ENCODE data around the gene E4F1.
"Not testable (repeated sequence)": the region's sequence is repeated elsewhere in the genome, so short reads cannot be mapped to it uniquely, and the experiment has no call there.

E4F1 gene

DNA sequence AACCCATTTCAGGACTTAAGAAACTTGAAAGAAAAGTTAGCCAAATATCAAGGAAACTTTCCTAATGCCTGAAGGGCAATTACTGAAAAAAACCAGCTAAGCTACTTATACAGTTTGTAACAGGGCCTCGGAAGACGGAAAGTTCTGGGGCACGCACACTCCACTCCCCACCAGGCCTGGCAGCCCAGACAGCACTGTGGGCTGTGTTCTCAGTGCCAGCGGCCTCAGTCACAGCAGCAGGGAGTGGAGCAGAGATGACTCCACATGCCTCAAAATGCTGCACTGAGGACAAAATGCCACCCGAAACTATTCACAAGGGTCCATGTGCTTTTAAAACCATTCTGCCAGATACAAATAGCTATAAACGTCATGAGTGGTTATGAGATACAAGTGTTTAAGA is 34.3 kb downstream of the E4F1 start:
- no peak for TF ChIP-seq CTCF (IDR thresholded peaks at IDR 0.05; ENCODE audit: low read length, missing control alignments)
- H3K4me3 ChIP-seq (replicated peaks; ENCODE audit: low read depth, low read length), result no peak overlapping the region

GRCh38 chr16:2258530-2258929 is 35.1 kb downstream of the E4F1 start:
- DNase-seq (ENCODE audit: low read depth), result not testable (repeated sequence)

More for the DNA sequence above, 34.3 kb downstream of the E4F1 start:
- no peak for DNase-seq (ENCODE audit: low read depth)

GRCh38 chr16:2260250-2260649 is 36.9 kb downstream of the E4F1 start:
- no peak for DNase-seq (ENCODE audit: low read depth)
- TF ChIP-seq CTCF (IDR thresholded peaks at IDR 0.05; ENCODE audit: low read length, missing control alignments), result no peak
- no peak overlapping the region for H3K4me3 ChIP-seq (replicated peaks; ENCODE audit: low read depth, low read length)

More at GRCh38 chr16:2258530-2258929, 35.1 kb downstream of the E4F1 start:
- H3K4me3 ChIP-seq (replicated peaks; ENCODE audit: low read depth, low read length), result not testable (repeated sequence)

DNA sequence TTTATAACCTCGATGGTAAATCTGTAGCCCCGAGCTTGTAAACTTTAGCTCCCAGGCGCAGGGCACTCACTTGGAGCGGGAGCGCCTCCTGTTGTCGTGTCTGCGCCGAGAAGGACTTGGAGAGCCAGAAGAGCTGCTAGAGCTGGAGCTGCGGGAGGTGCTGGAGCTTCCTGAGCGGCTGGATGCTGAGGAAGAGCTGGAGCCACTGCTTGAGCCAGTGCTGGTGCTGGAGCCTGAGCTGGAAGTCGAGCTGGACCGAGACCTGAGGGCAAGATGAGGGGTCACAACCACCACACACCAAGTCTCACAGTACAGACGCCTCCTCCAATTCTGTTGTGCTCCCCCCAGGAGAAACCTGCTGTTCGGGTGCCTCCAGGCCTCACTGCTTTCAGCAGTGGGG is 39.6 kb downstream of the E4F1 start:
- DNase-seq (ENCODE audit: low read depth); H3K4me3 ChIP-seq (replicated peaks; ENCODE audit: low read depth, low read length): not testable (repeated sequence)

DNA sequence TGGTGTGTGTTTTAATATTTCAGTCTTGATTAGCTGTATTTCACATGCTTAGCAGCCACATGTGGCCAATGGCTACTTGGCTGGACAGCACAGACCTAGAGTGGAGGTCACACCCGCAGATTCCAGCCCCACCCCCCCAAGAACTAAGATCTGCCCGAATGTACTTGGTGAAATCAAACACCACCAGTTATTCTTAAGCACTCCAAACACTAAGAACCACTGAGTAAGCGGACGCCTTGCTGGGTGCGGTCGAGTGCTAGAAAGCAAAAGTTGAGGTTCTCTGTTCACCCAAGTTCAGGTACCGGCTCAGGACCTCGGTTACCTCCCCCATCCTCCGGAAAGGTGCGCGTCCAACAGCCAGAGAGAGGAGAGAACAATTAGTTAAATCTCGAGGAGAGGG is 43.5 kb downstream of the E4F1 start:
- peak overlapping the region; percentile 88 for H3K4me3 ChIP-seq (replicated peaks; ENCODE audit: low read depth, low read length)
- DNase-seq (ENCODE audit: low read depth), result peak; percentile 7

GRCh38 chr16:2267505-2267912 is 44.1 kb downstream of the E4F1 start:
- peak overlapping the region; percentile 88 for H3K4me3 ChIP-seq (replicated peaks; ENCODE audit: low read depth, low read length)
- DNase-seq (ENCODE audit: low read depth), result not testable (repeated sequence)

- DNase-seq (ENCODE audit: low read depth), result peak; percentile 96
- H3K4me3 ChIP-seq (replicated peaks; ENCODE audit: low read depth, low read length), result peak within 1 kb of the TSS; percentile 88
- no peak for TF ChIP-seq CTCF (IDR thresholded peaks at IDR 0.05; ENCODE audit: low read length, missing control alignments)
Observed at GRCh38 chr16:2267913-2268666, 44.7 kb downstream of the E4F1 start, which contains the start of gene RNPS1. RNPS1 (minus strand) TSS chr16:2268126; CDS start chr16:2264643, 3,483 bp downstream.

DNA sequence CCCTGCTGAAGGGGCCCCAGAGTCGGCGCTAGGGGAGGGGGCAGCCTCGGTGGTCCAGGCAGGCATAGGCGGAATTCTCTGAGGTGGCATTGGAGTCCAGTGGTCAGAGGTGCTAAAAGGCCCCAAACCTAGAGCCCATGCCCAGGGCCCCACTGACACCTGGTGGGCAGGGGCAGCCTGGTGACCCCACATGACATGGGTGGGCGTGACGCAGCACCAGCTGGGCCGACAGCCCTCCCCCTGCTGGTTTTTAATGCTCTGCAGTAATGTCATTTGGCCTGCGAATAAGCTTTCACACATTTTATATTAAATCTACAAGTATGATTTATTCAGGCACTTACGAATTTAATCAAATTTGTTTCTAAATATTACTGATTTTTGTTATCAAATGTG is 46.7 kb downstream of the E4F1 start:
- no peak overlapping the region for H3K4me3 ChIP-seq (replicated peaks; ENCODE audit: low read depth, low read length)
- TF ChIP-seq CTCF (IDR thresholded peaks at IDR 0.05; ENCODE audit: low read length, missing control alignments), result no peak
- DNase-seq (ENCODE audit: low read depth), result no peak

DNA sequence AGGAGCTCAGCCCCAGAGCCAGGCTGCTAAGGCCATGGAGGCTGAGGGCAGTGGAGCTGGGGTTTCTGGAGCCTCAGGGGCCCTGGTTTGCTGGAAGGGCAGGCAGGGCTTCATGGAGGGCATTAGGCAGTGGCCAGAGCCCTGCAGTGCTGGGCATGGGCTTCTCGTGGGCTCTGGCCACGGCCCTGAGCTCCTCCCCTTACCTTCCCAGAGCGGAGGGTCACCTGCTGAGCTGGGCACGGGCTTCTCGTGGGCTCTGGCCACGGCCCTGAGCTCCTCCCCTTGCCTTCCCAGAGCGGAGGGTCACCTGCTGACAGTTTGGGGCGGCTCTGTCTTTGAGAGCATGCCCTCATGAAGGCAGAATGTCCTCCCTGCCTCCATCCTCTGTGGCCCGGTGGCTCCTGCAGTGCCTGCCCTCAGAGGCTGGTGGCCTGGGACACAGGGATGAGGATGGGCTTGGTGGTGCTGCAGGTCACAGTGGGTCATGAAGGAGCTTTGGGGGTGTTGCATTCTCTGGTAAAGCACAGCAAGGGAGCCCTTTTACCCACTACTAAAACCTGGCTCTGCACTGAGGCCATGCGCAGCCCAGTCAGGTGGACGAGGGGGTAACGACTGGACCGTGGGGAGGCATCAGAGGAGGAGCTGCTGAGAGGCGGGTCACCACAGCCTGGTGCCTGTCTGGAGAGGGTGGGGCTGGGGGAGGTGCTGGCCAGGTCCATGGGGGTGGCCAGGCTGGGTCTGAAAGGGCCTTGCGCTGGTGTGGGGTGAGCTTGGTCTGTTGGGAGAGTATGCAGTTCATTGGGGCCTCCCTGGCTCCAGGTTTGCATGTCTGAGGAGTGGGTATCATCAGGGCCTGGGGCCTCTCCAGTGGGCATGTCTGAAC is 47.4 kb downstream of the E4F1 start:
- TF ChIP-seq CTCF (IDR thresholded peaks at IDR 0.05; ENCODE audit: low read length, missing control alignments), result no peak
- DNase-seq (ENCODE audit: low read depth), result no peak
- no peak overlapping the region for H3K4me3 ChIP-seq (replicated peaks; ENCODE audit: low read depth, low read length)
